ENCODE data around the gene DCST2.

Gene DCST2

DNA sequence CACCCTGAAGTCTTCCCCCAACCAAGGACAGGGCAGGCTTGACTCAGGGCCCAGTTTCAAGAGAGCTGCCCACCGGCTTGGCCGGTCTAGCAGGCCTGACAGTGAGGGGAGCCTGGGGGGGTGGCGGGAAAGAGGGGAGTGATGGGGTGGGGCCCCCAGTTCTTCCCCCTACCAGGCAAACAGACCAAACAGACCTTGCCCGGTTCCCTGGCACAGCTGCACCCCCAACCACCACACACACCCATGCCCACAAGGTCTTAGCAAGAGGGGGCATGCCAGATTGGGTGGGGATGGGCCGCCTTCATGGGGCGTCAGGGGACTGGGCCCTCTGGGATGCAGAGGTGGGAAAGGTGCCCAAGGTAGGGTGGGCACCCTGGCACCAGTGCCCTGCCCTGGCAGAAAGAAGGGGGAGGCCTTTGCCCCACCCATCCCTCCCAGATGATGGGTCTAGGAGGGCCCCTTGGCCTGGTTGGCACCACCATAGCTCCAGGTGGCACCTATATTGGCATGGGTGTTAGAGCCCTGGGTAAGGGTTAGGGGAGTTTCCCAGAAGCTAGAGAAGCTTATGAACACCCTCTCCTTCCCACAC lies 22.1 kb downstream of the DCST2 start:
- DNase-seq (ENCODE audit: low read depth): no peak
- in situ Hi-C loops (cut with HindIII; ENCODE audit: low sequenced_read_pairs): loop anchor here (5.0 kb wide), 2 partner anchors 51 to 54 kb away; partner anchors contain the start of genes EFNA4 and PBXIP1
- H3K4me3 ChIP-seq (ENCODE audit: low read depth, low read length): no peak overlapping the region
- TF ChIP-seq, protein P1, sequence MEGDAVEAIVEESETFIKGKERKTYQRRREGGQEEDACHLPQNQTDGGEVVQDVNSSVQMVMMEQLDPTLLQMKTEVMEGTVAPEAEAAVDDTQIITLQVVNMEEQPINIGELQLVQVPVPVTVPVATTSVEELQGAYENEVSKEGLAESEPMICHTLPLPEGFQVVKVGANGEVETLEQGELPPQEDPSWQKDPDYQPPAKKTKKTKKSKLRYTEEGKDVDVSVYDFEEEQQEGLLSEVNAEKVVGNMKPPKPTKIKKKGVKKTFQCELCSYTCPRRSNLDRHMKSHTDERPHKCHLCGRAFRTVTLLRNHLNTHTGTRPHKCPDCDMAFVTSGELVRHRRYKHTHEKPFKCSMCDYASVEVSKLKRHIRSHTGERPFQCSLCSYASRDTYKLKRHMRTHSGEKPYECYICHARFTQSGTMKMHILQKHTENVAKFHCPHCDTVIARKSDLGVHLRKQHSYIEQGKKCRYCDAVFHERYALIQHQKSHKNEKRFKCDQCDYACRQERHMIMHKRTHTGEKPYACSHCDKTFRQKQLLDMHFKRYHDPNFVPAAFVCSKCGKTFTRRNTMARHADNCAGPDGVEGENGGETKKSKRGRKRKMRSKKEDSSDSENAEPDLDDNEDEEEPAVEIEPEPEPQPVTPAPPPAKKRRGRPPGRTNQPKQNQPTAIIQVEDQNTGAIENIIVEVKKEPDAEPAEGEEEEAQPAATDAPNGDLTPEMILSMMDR (IDR thresholded peaks at IDR 0.05; ENCODE audit: low read depth, low read length, missing control alignments): no peak

DNA sequence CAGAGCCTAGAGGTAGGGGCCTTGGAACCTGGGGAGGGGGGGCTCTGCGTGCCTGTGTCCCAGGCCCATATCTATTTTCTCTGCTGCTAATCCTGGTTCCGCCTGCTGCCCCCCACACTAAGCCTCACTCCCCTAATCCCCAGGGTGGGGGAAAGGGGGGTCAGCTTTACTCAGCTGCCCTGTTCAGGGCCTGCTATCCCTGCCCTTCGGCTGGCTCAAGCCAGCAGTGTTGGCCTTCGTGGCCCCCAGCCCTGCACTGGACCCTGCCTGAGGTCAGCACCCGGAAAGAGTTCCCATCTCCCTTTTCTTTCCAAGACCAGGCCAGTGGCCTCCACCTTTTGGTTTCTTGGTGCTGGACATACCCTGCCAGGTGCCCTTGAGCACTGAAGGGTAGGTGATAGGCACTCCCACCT lies 22.6 kb downstream of the DCST2 start:
- in situ Hi-C loops (cut with HindIII; ENCODE audit: low sequenced_read_pairs): loop anchor here (5.0 kb wide), 2 partner anchors 51 to 54 kb away; partner anchors contain the start of genes EFNA4 and PBXIP1
- no peak overlapping the region for H3K4me3 ChIP-seq (ENCODE audit: low read depth, low read length)
- TF ChIP-seq, protein P1 (IDR thresholded peaks at IDR 0.05; ENCODE audit: low read depth, low read length, missing control alignments): no peak
- no peak for DNase-seq (ENCODE audit: low read depth)

DNA sequence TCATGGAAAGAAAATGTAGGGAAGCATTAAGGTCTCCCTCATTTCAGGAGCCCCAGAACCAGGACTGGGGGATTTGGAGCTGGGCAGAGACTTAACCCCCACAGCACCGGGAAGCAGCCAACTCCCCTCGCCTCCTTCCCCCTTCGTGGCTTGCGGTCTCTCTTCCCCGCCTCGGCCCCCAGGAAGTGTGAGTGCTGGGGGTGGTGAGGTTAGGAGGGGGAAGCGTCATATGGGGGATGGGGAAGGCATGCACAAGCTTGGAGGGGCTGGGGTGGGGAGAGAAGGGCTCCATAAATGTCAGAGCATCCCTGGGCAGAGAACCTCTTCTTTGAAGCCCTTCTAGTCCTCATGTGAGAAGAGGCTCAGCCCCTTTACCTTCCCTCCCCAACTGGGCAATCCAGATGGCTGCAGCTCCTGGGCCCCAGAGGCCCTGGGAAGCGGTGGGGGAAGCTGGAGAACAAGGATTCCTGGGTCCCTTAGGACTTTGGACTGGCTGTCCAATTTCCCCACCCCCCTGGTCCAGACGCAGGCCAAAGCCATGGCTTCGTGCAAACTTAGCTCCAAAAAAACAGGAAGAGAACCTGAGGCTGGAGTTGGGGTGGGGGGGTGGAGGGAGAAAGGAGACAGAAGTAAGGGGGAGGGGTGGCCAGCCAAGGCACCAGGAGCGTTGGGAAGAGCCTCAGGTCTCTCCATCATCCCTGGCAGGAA lies 23.2 kb downstream of the DCST2 start:
- no peak for DNase-seq (ENCODE audit: low read depth)
- TF ChIP-seq, protein P1 (IDR thresholded peaks at IDR 0.05; ENCODE audit: low read depth, low read length, missing control alignments): no peak
- no peak overlapping the region for H3K4me3 ChIP-seq (ENCODE audit: low read depth, low read length)
- in situ Hi-C loops (cut with HindIII; ENCODE audit: low sequenced_read_pairs): loop anchor here (5.0 kb wide), 2 partner anchors 52 to 53 kb away; partner anchors contain the start of genes EFNA4 and PBXIP1

DNA sequence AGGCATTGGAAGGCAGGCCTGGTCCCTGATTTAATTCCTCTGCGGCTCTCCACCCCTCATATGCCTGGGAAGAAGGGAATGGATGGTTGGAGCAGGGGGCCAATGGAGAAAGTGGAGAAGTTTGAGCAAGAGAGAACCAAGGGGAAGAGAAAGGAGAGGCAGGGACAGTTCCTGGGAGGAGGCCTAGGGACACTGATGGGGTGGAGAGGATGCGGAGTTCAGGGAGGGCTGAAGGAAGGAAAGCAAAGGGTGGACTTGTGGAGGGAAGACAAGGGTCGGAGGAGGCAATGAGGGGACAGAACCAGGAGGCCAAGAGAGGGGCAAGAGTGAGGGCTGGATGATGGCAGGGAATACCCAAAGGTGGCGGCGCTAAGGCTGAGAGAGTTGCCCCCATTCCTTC lies 23.8 kb downstream of the DCST2 start:
- in situ Hi-C loops (cut with HindIII; ENCODE audit: low sequenced_read_pairs): loop anchor here (5.0 kb wide), 2 partner anchors 52 to 53 kb away; partner anchors contain the start of genes EFNA4 and PBXIP1
- DNase-seq (ENCODE audit: low read depth): no peak

DNA sequence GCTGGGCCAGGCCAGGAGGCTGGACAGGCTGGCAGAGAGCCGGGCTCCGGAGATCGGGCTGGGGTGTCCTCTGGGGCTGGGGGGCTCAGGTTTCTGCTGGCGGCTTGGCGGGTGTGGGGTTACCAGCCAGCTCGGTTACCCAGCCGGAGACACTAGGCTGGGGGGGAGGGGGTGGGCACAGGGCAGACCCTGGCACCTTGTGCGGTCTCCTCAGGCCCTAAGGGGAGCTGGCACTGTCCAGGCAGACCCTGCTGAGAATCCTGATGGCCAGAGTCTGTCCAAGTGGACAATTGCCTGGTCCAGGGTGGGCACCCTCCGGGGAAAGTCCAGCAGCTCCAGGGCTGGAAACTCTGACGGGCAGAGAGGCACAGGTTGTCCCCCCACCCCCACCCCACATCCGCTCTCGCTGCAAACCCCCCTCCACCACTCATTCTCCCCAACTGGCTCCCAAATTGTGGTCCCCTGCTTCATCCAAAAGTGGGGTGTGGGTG lies 24.3 kb downstream of the DCST2 start:
- DNase-seq (ENCODE audit: low read depth): no peak
- no peak overlapping the region for H3K4me3 ChIP-seq (ENCODE audit: low read depth, low read length)
- in situ Hi-C loops (cut with HindIII; ENCODE audit: low sequenced_read_pairs): no loop called here
- TF ChIP-seq, protein P1 (IDR thresholded peaks at IDR 0.05; ENCODE audit: low read depth, low read length, missing control alignments): no peak

More for the DNA sequence above, 23.8 kb downstream of the DCST2 start:
- no peak overlapping the region for H3K4me3 ChIP-seq (ENCODE audit: low read depth, low read length)
- TF ChIP-seq, protein P1 (IDR thresholded peaks at IDR 0.05; ENCODE audit: low read depth, low read length, missing control alignments): no peak

DNA sequence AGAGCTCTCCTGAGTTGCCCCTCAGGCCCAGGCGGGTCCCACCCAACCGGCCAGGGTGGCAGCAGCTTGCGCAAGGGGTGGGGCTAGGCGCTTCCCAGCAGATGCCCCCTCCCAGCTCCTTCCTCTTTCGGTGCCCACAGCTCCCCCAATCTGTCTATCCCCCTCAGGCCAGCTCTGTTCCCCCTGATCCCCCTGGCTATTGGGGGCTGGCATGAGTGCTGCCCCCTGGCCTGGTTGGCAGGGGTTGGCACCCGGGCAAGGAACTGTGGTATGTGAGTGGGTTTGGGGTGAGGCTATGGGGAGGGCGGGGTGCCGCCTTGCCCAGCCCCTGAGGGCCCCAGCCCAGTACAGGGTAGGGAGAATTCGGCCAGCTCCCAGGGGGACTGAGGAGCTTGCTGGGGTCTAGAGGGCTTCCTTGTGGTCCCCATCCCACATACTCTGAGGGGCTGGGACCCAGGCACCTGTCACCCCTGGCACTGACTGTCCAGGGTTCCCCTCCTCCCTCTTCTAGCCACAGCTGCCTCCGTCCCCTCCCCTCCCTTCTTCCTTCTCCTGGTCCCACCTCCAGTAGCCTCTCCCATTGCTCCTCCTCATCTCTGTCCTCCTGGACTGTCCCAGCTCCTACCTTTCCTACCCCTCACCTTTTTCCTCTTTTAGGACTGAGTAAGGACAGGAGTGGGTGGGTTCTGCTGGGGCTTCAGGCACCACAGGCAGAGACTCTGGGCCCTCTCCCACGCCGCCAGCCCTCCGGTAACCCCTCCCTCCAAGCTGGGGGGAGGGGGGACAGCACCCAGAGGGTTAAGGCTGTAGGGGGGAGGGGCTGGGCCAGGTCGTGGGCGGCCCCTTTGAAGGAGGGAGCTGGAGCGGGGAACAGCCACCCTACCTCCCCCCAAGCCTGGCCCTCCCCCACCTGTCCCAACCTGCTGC lies 25.3 kb downstream of the DCST2 start:
- in situ Hi-C loops (cut with HindIII; ENCODE audit: low sequenced_read_pairs): no loop called here
- TF ChIP-seq, protein P1 (IDR thresholded peaks at IDR 0.05; ENCODE audit: low read depth, low read length, missing control alignments): no peak
- H3K4me3 ChIP-seq (ENCODE audit: low read depth, low read length): no peak overlapping the region
- DNase-seq (ENCODE audit: low read depth): no peak
